ENCODE data around the gene TNPO2.
"Not testable (repeated sequence)": the region's sequence is repeated elsewhere in the genome, so short reads cannot be mapped to it uniquely, and the experiment has no call there.

The TNPO2 gene

GRCh38 chr19:12736995-12737834 is 13.5 kb upstream of the TNPO2 start, which contains the start of gene GET3:
Gene GET3 (plus strand): TSS chr19:12737497. CDS start chr19:12737506, 9 bp downstream.
- DNase-seq = peak; percentile 90

GRCh38 chr19:12733369-12734214 is 9.9 kb upstream of the TNPO2 start:
- no peak for DNase-seq

- DNase-seq = no peak
Observed at GRCh38 chr19:12731337-12731736, 7.6 kb upstream of the TNPO2 start.

- no peak for DNase-seq
Observed at GRCh38 chr19:12730064-12730463, 6.3 kb upstream of the TNPO2 start.

GRCh38 chr19:12727745-12728433 is 4.2 kb upstream of the TNPO2 start:
- DNase-seq = no peak

- DNase-seq = no peak
Observed at GRCh38 chr19:12726988-12727316, 3.2 kb upstream of the TNPO2 start.

- not testable (repeated sequence) for DNase-seq
Observed at GRCh38 chr19:12725612-12726011, 1.9 kb upstream of the TNPO2 start.

GRCh38 chr19:12723381-12723640 is 421 bp downstream of the TNPO2 start:
- no peak for DNase-seq

- peak; percentile 94 for DNase-seq
Observed at GRCh38 chr19:12722566-12723380, 959 bp downstream of the TNPO2 start.

- DNase-seq = peak; percentile 85
Observed at GRCh38 chr19:12721656-12722565, 1.8 kb downstream of the TNPO2 start.

GRCh38 chr19:12720851-12721655 is 2.7 kb downstream of the TNPO2 start:
- no peak for DNase-seq

- no peak for DNase-seq
Observed at GRCh38 chr19:12720296-12720695, 3.4 kb downstream of the TNPO2 start.

GRCh38 chr19:12715929-12716328 is 7.8 kb downstream of the TNPO2 start:
- no peak for DNase-seq

- no peak for DNase-seq
Observed at GRCh38 chr19:12715102-12715501, 8.6 kb downstream of the TNPO2 start.

- not testable (repeated sequence) for DNase-seq
Observed at GRCh38 chr19:12713304-12713703, 10.4 kb downstream of the TNPO2 start.

- DNase-seq = not testable (repeated sequence)
Observed at GRCh38 chr19:12712077-12712476, 11.7 kb downstream of the TNPO2 start.

GRCh38 chr19:12711187-12711586 is 12.5 kb downstream of the TNPO2 start:
- DNase-seq = no peak

GRCh38 chr19:12708641-12709040 is 15.1 kb downstream of the TNPO2 start:
- no peak for DNase-seq

GRCh38 chr19:12706332-12706718 is 17.4 kb downstream of the TNPO2 start:
- DNase-seq = no peak

GRCh38 chr19:12705654-12706331 is 17.9 kb downstream of the TNPO2 start:
- DNase-seq = no peak
